Fibroblast of skin of scalp (primary cell): ENCODE results near the gene ZDHHC14.

ENCODE experiments used
- DNase-seq: peaks from one replicate; pipeline ENCODE4 v3.0.0-alpha.2; 2013

ZDHHC14 gene

GRCh38 chr6:157493173-157493572 lies 112.2 kb downstream of the ZDHHC14 start:
- no peak for DNase-seq

GRCh38 chr6:157493576-157493975 lies 112.6 kb downstream of the ZDHHC14 start:
- DNase-seq, result no peak

- DNase-seq, result no peak
Measured at GRCh38 chr6:157494132-157494710, 113.2 kb downstream of the ZDHHC14 start.

GRCh38 chr6:157496534-157497095 lies 115.6 kb downstream of the ZDHHC14 start:
- DNase-seq, result no peak

GRCh38 chr6:157497579-157497978 lies 116.6 kb downstream of the ZDHHC14 start:
- no peak for DNase-seq

GRCh38 chr6:157498817-157499216 lies 117.8 kb downstream of the ZDHHC14 start:
- no peak for DNase-seq

- no peak for DNase-seq
Measured at GRCh38 chr6:157500022-157500421, 119.0 kb downstream of the ZDHHC14 start.

- DNase-seq, result no peak
Measured at GRCh38 chr6:157503018-157503747, 122.2 kb downstream of the ZDHHC14 start.

GRCh38 chr6:157505912-157506491 lies 125.0 kb downstream of the ZDHHC14 start:
- DNase-seq, result no peak

- DNase-seq, result no peak
Measured at GRCh38 chr6:157510323-157511188, 129.6 kb downstream of the ZDHHC14 start.

GRCh38 chr6:157511682-157512381 lies 130.8 kb downstream of the ZDHHC14 start:
- DNase-seq, result no peak

GRCh38 chr6:157512382-157512682 lies 131.3 kb downstream of the ZDHHC14 start:
- no peak for DNase-seq

- DNase-seq, result no peak
Measured at GRCh38 chr6:157513004-157513603, 132.1 kb downstream of the ZDHHC14 start.

- DNase-seq, result no peak
Measured at GRCh38 chr6:157513619-157514485, 132.9 kb downstream of the ZDHHC14 start.

GRCh38 chr6:157514659-157515496 lies 133.9 kb downstream of the ZDHHC14 start:
- DNase-seq, result peak; percentile 38

- DNase-seq, result no peak
Measured at GRCh38 chr6:157516319-157517026, 135.5 kb downstream of the ZDHHC14 start.

- DNase-seq, result no peak
Measured at GRCh38 chr6:157517601-157518359, 136.8 kb downstream of the ZDHHC14 start.
